Measurements from ENCODE around the gene ATP11A. TPM values are rescaled to one million over a fixed set of nuclear protein-coding genes. Genes with fewer than 3 reads are reported as not detected.

Gene ATP11A
- total and polyA plus RNA-seq, 10 of the 15 experiments (the other 5 are each of a cell fraction or from before 2014, with no cell fraction given): 1.4 to 69.6 (median 14.4) TPM

GRCh38 chr13:112851107-112852038 is 161.5 kb downstream of the ATP11A start:
- Histone ChIP-seq H3K79me2 (ENCODE audit: control insufficient read depth, insufficient read depth, low read length) (no peaks in the 10 kb centered on the region), H4K20me1 (ENCODE audit: control insufficient read depth, insufficient read depth) (no peaks in the 10 kb centered on the region), H3K27me3 (replicated peaks in 1 of 2; ENCODE audit: control insufficient read depth in 2 of 2, insufficient read depth in 2 of 2, low read length in 1 of 2) (no peaks in the 10 kb centered on the region), H3K4me1 (ENCODE audit: control insufficient read depth, insufficient read depth, low read length) (peaks cover 4% of the 10 kb centered on the region; the same call in 1 of the 2 replicates), H3K4me2 (ENCODE audit: control insufficient read depth, insufficient read depth) (no peak overlapping the region), H2AFZ (ENCODE audit: control insufficient read depth, low read depth, low read length) (no peak overlapping the region), H3K9ac (ENCODE audit: control insufficient read depth, insufficient read depth, low read length) (no peak overlapping the region), H3K27ac (ENCODE audit: control insufficient read depth, insufficient read depth) (no peak overlapping the region), H3K4me3 (no peak overlapping the region), H3K9me3 (replicated peaks; ENCODE audit: control insufficient read depth, insufficient read depth, low read length) (no peaks in the 10 kb centered on the region; the same call in 2 of the 3 replicates), H3K36me3 (ENCODE audit: control insufficient read depth in 2 of 2, insufficient read depth in 2 of 2, low read length in 1 of 2) (peaks cover 8 to 15% of the 10 kb centered on the region in 2 experiments)
- 97% methylated on average over 13 of the region's 13 CpGs for WGBS (ENCODE audit: insufficient coverage, insufficient replicate concordance, low lambda C conversion rate, missing lambda C conversion rate)
- ChIA-PET CTCF (no interaction called here), SMC1A (ENCODE audit: uncharacterized antibody, unreplicated experiment) (no interaction called here), RAD21 (ENCODE audit: unreplicated experiment) (no interaction called here), POLR2A (interaction anchor here (0.8 kb wide), 1 partner anchor 9 kb away, joined by 3 read pairs; no protein-coding TSS in a partner anchor)
- intact Hi-C loops (cut with micrococcal nuclease; ENCODE audit: unreplicated experiment) (no loop called here), in situ Hi-C loops (cut with MboI) (loop anchor here (25.0 kb wide), 1 partner anchor 1389 kb away; no protein-coding TSS in a partner anchor)
- BruUV-seq (replicated peaks): no TSS peak
- DNase-seq (ENCODE audit: low read depth, low spot score) (no peak), ATAC-seq (no peak), FAIRE-seq (no peak)
- TF ChIP-seq MTA3 (IDR thresholded peaks at IDR 0.05; ENCODE audit: borderline replicate concordance, low read length) (no peak), MLLT1 (IDR thresholded peaks at IDR 0.05) (no peak), BACH1 (IDR thresholded peaks at IDR 0.05; ENCODE audit: borderline replicate concordance) (no peak), TCF12 (IDR thresholded peaks at IDR 0.05; ENCODE audit: low read depth, low read length) (no peak), FOXM1 (IDR thresholded peaks at IDR 0.05; ENCODE audit: low read depth, low read length) (no peak), ESRRA (IDR thresholded peaks at IDR 0.05; ENCODE audit: low read length) (no peak), STAT3 (IDR thresholded peaks at IDR 0.05; ENCODE audit: low read depth, low read length) (no peak), ATF3 (IDR thresholded peaks at IDR 0.05; ENCODE audit: borderline replicate concordance, extremely low read depth, low read depth, low read length) (no peak), FOXK2 (IDR thresholded peaks at IDR 0.05) (no peak), HDAC6 (IDR thresholded peaks at IDR 0.05; ENCODE audit: unreplicated experiment) (no peak), YY1 (IDR thresholded peaks at IDR 0.05; ENCODE audit: low read depth, low read length) (no peak), HCFC1 (IDR thresholded peaks at IDR 0.05; ENCODE audit: low read length) (no peak), POLR2AphosphoS5 (IDR thresholded peaks at IDR 0.05; ENCODE audit: low read length) (no peak), STAT1 (conservative IDR thresholded peaks at IDR 0.05) (no peak), ATF7 (IDR thresholded peaks at IDR 0.05; ENCODE audit: low read depth) (no peak), TARDBP (IDR thresholded peaks at IDR 0.05; ENCODE audit: borderline replicate concordance) (no peak), NKRF (conservative IDR thresholded peaks at IDR 0.05) (no peak)
- TF ChIP-seq, protein P1, sequence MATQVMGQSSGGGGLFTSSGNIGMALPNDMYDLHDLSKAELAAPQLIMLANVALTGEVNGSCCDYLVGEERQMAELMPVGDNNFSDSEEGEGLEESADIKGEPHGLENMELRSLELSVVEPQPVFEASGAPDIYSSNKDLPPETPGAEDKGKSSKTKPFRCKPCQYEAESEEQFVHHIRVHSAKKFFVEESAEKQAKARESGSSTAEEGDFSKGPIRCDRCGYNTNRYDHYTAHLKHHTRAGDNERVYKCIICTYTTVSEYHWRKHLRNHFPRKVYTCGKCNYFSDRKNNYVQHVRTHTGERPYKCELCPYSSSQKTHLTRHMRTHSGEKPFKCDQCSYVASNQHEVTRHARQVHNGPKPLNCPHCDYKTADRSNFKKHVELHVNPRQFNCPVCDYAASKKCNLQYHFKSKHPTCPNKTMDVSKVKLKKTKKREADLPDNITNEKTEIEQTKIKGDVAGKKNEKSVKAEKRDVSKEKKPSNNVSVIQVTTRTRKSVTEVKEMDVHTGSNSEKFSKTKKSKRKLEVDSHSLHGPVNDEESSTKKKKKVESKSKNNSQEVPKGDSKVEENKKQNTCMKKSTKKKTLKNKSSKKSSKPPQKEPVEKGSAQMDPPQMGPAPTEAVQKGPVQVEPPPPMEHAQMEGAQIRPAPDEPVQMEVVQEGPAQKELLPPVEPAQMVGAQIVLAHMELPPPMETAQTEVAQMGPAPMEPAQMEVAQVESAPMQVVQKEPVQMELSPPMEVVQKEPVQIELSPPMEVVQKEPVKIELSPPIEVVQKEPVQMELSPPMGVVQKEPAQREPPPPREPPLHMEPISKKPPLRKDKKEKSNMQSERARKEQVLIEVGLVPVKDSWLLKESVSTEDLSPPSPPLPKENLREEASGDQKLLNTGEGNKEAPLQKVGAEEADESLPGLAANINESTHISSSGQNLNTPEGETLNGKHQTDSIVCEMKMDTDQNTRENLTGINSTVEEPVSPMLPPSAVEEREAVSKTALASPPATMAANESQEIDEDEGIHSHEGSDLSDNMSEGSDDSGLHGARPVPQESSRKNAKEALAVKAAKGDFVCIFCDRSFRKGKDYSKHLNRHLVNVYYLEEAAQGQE (IDR thresholded peaks at IDR 0.05; ENCODE audit: low read depth, low read length): no peak

All from GM12878 (cell line).